Stimulated activated CD8-positive, alpha-beta memory T cell treated with anti-CD3 and anti-CD28 coated beads, Interleukin-7, amount 100 ng/mL, for 1 hour (primary cell): ENCODE data around the gene FAM174A.

Experiments
- DNase-seq, 2 donors: peaks; one replicate each; pipeline ENCODE4 v3.0.0-alpha.2; 2020; ENCODE audit warnings: low read depth in 2 of 2

The FAM174A gene

GRCh38 chr5:100535060-100536005, at the start of gene FAM174A:
Gene FAM174A, plus strand, starts transcription at chr5:100535374. Its CDS starts 157 bp downstream, at chr5:100535531.
- DNase-seq: peak; percentile 86 to 91

- no peak for DNase-seq
Measured at GRCh38 chr5:100493996-100494395, 41.2 kb upstream of the FAM174A start.

- DNase-seq: no peak
Measured at GRCh38 chr5:100496296-100496695, 38.9 kb upstream of the FAM174A start.

- no peak for DNase-seq
Measured at GRCh38 chr5:100502684-100503083, 32.5 kb upstream of the FAM174A start.

GRCh38 chr5:100505984-100506670, 29.0 kb upstream of the FAM174A start:
- no peak for DNase-seq

- no peak for DNase-seq
Measured at GRCh38 chr5:100516285-100516684, 18.9 kb upstream of the FAM174A start.

GRCh38 chr5:100517301-100517974, 17.7 kb upstream of the FAM174A start:
- DNase-seq: no peak

GRCh38 chr5:100518377-100518776, 16.8 kb upstream of the FAM174A start:
- DNase-seq: no peak

- DNase-seq: no peak
Measured at GRCh38 chr5:100519075-100519474, 16.1 kb upstream of the FAM174A start.

GRCh38 chr5:100520348-100520747, 14.8 kb upstream of the FAM174A start:
- DNase-seq: no peak

- no peak for DNase-seq
Measured at GRCh38 chr5:100537946-100538345, 2.8 kb downstream of the FAM174A start.

GRCh38 chr5:100539519-100539918, 4.3 kb downstream of the FAM174A start:
- no peak for DNase-seq

- no peak for DNase-seq
Measured at GRCh38 chr5:100542086-100542485, 6.9 kb downstream of the FAM174A start.

- no peak for DNase-seq
Measured at GRCh38 chr5:100546001-100546400, 10.8 kb downstream of the FAM174A start.

- no peak for DNase-seq
Measured at GRCh38 chr5:100550531-100551051, 15.4 kb downstream of the FAM174A start.

- no peak for DNase-seq
Measured at GRCh38 chr5:100551183-100551582, 16.0 kb downstream of the FAM174A start.

- no peak for DNase-seq
Measured at GRCh38 chr5:100553209-100553608, 18.0 kb downstream of the FAM174A start.

- DNase-seq: no peak
Measured at GRCh38 chr5:100560860-100561259, 25.7 kb downstream of the FAM174A start.

- no peak for DNase-seq
Measured at GRCh38 chr5:100562821-100563220, 27.6 kb downstream of the FAM174A start.

GRCh38 chr5:100566382-100567141, 31.4 kb downstream of the FAM174A start:
- DNase-seq: no peak

- no peak for DNase-seq
Measured at GRCh38 chr5:100574716-100575115, 39.5 kb downstream of the FAM174A start.
